CD4-positive, alpha-beta T cell treated with Interleukin-6 at 100 ng/mL for 8 hours (primary cell): ENCODE measurements around the gene HAUS2.

Experiments used
- DNase-seq: peaks from one replicate; pipeline ENCODE4 v3.0.0-alpha.2; 2020; ENCODE audit warnings: mixed read lengths, low spot score

The HAUS2 gene

GRCh38 chr15:42608752-42609488, 60.3 kb downstream of the HAUS2 start:
- DNase-seq = no peak

- DNase-seq = no peak
Measured at GRCh38 chr15:42611532-42611931, 62.9 kb downstream of the HAUS2 start.

- no peak for DNase-seq
Measured at GRCh38 chr15:42612367-42612912, 63.8 kb downstream of the HAUS2 start.

GRCh38 chr15:42616107-42616506, 67.5 kb downstream of the HAUS2 start:
- no peak for DNase-seq
